GM15510 (cell line): Measurements from ENCODE around the gene N4BP2L2.

ENCODE experiments used
- POLR2A ChIP-seq: IDR thresholded peaks from 3 replicates; pipeline ENCODE4 v1.6.1; 2011; ENCODE audit warnings: borderline replicate concordance; ENCODE audit not compliant: insufficient read length; ENCODE audit errors: extremely low read depth

N4BP2L2 gene

GRCh38 chr13:32538621-32539246 is at the start of gene N4BP2L2:
TSS of gene N4BP2L2 (minus strand) at chr13:32538795. CDS start at chr13:32537027, 1,768 bp downstream.
- TF ChIP-seq POLR2A = peak; percentile 55

GRCh38 chr13:32587811-32588170 is 49.2 kb upstream of the N4BP2L2 start:
- no peak for TF ChIP-seq POLR2A

- no peak for TF ChIP-seq POLR2A
Measured at GRCh38 chr13:32587011-32587810, 48.6 kb upstream of the N4BP2L2 start.

GRCh38 chr13:32586080-32586900 is 47.7 kb upstream of the N4BP2L2 start, which contains the start of gene PDS5B:
TSS of gene PDS5B (plus strand) at chr13:32586452. CDS start at chr13:32648773, 62,321 bp downstream.
- TF ChIP-seq POLR2A = peak; percentile 78

- TF ChIP-seq POLR2A = no peak
Measured at GRCh38 chr13:32585550-32586079, 47.0 kb upstream of the N4BP2L2 start.

GRCh38 chr13:32582991-32583390 is 44.4 kb upstream of the N4BP2L2 start:
- TF ChIP-seq POLR2A = no peak

- TF ChIP-seq POLR2A = no peak
Measured at GRCh38 chr13:32582281-32582680, 43.7 kb upstream of the N4BP2L2 start.

GRCh38 chr13:32581177-32581786 is 42.7 kb upstream of the N4BP2L2 start:
- no peak for TF ChIP-seq POLR2A

- TF ChIP-seq POLR2A = no peak
Measured at GRCh38 chr13:32577032-32577431, 38.4 kb upstream of the N4BP2L2 start.

- no peak for TF ChIP-seq POLR2A
Measured at GRCh38 chr13:32555613-32556012, 17.0 kb upstream of the N4BP2L2 start.

- no peak for TF ChIP-seq POLR2A
Measured at GRCh38 chr13:32553720-32554119, 15.1 kb upstream of the N4BP2L2 start.

GRCh38 chr13:32549788-32550187 is 11.2 kb upstream of the N4BP2L2 start:
- TF ChIP-seq POLR2A = no peak

GRCh38 chr13:32548837-32549236 is 10.2 kb upstream of the N4BP2L2 start:
- TF ChIP-seq POLR2A = no peak

- TF ChIP-seq POLR2A = no peak
Measured at GRCh38 chr13:32545083-32545482, 6.5 kb upstream of the N4BP2L2 start.
